ENCODE results near the gene PIK3R6.

The PIK3R6 gene

DNA sequence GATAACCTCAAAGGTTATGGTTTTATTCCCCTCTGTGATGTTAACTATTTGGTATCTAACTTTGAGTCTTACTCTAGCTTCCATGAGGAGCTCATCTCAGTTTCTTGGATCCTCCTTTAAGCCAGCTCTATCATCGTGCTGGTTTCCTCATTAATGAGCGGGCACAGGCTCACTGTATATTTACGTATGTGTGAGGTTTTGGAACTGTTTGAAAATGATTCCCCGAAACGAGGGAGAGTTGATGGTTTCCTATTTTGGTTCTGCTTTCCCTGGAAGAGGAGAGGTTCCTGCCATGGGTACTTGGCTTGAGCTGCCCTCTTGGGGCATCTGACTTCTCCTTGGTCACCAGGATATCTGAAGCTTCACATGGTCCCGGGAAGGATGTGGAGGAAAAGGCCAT lies 32.7 kb upstream of the PIK3R6 start:
- TF ChIP-seq, protein P1, sequence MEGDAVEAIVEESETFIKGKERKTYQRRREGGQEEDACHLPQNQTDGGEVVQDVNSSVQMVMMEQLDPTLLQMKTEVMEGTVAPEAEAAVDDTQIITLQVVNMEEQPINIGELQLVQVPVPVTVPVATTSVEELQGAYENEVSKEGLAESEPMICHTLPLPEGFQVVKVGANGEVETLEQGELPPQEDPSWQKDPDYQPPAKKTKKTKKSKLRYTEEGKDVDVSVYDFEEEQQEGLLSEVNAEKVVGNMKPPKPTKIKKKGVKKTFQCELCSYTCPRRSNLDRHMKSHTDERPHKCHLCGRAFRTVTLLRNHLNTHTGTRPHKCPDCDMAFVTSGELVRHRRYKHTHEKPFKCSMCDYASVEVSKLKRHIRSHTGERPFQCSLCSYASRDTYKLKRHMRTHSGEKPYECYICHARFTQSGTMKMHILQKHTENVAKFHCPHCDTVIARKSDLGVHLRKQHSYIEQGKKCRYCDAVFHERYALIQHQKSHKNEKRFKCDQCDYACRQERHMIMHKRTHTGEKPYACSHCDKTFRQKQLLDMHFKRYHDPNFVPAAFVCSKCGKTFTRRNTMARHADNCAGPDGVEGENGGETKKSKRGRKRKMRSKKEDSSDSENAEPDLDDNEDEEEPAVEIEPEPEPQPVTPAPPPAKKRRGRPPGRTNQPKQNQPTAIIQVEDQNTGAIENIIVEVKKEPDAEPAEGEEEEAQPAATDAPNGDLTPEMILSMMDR (IDR thresholded peaks at IDR 0.05; ENCODE audit: low read depth, low read length, missing control alignments), result no peak
- no peak overlapping the region for H3K4me3 ChIP-seq (replicated peaks; ENCODE audit: low read depth, low read length)
- DNase-seq (ENCODE audit: extremely low read depth, low read depth), result no peak

GRCh38 chr17:8898636-8899035 lies 31.2 kb upstream of the PIK3R6 start:
- DNase-seq (ENCODE audit: extremely low read depth, low read depth), result no peak
- TF ChIP-seq, protein P1 (IDR thresholded peaks at IDR 0.05; ENCODE audit: low read depth, low read length, missing control alignments), result no peak
- H3K4me3 ChIP-seq (replicated peaks; ENCODE audit: low read depth, low read length), result no peak overlapping the region

- TF ChIP-seq, protein P1 (IDR thresholded peaks at IDR 0.05; ENCODE audit: low read depth, low read length, missing control alignments), result no peak
- H3K4me3 ChIP-seq (replicated peaks; ENCODE audit: low read depth, low read length), result no peak overlapping the region
- no peak for DNase-seq (ENCODE audit: extremely low read depth, low read depth)
These were observed 30.7 kb upstream of the PIK3R6 start for GRCh38 chr17:8898126-8898525.

DNA sequence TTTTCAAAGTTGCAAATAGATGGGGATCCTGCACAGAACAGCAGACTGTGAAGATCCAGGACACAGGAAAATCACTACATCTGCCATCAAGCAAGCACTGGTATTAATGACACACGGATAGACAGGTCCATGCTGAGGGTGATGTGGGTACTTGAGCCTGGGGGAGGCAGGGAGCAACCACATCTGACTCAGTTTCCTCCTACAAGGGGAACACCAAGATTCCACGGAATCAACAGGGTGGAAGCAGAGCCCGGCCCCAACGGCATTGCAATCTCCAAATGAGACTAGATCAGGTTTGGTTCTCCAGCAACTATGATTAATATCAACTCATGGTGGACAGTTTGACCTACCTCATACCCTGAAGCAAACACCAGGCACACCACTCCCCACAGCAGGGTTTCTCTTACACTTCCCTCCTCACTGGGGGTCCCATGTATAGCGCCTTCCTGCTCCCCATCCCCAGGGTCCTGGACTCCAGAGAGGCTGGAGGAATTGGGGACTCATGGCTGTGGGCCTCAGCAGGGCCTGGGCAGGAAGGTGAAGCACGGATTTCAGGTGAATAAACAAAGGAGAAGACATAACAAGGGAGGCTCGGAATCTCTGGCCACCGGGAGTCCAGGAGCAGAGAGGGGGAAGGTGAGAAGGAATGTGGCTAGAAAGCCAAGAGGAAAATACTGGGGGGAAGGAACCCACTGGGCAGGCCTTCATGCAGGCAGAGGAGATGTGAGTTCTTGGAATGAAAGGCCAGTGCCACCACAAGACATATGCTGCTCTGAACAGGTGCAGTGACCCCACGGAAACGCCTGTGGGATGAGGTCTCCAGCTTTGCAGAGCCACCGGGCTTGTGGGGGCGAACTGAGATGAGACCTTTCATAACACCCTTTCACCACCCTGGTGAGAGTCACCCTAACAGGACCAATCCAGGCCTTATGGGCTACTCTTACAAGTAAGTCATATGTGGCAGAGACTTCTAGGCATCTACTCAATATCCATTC lies 29.5 kb upstream of the PIK3R6 start:
- DNase-seq (ENCODE audit: extremely low read depth, low read depth), result no peak
- no peak overlapping the region for H3K4me3 ChIP-seq (replicated peaks; ENCODE audit: low read depth, low read length)
- TF ChIP-seq, protein P1 (IDR thresholded peaks at IDR 0.05; ENCODE audit: low read depth, low read length, missing control alignments), result no peak

GRCh38 chr17:8896087-8896486 lies 28.6 kb upstream of the PIK3R6 start:
- no peak overlapping the region for H3K4me3 ChIP-seq (replicated peaks; ENCODE audit: low read depth, low read length)
- DNase-seq (ENCODE audit: extremely low read depth, low read depth), result no peak
- TF ChIP-seq, protein P1 (IDR thresholded peaks at IDR 0.05; ENCODE audit: low read depth, low read length, missing control alignments), result no peak

DNA sequence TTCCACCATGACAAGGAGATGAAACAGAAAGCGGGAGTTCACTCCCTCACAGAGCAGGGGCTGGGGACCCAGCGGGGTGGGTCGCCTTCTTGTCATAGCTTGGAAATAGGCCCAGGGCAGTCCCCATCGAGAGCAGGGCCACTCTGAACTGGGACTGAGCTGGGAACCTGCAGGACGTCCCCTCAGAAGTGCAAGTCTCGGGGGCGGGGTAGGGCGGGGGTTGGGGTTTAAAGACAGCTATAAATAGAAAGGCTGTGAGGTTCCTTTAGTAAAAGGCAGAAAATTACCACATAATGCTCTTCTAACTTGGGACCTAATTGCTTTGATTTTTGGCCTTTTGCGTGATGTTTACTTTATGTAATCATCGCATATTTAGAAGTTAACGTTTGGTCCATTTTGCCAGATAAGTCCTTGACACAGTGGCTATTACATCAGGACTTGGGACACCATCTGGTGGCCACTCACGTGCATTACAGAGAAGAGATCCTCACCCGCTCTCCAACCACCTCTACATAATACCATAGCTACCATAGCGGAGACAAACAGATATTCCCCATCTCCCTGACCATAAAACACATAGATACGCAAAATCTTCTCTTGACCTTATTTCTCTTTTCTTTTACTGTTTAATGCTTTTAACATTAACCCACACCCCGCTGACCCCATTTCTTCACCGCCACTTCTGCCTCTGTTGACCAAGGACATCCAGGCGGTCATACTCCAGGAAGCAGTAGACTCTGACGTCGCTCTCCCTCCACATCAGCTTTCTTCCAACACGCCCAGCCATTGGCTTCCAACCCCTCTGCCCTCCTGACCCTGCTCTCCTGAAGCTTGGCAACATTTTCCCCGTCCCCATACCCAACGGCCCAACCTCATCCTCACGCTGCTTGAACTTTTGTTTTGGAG lies 27.5 kb upstream of the PIK3R6 start:
- no peak overlapping the region for H3K4me3 ChIP-seq (replicated peaks; ENCODE audit: low read depth, low read length)
- TF ChIP-seq, protein P1 (IDR thresholded peaks at IDR 0.05; ENCODE audit: low read depth, low read length, missing control alignments), result peak; percentile 75
- peak; percentile 36 for DNase-seq (ENCODE audit: extremely low read depth, low read depth)

Data from HFF-Myc (cell line).